GM06990 (cell line): Measurements from ENCODE around the gene SIRT3.
A peak's percentile ranks its signal among the peaks of the same experiment; 100 is the strongest.

Experiments used
- DNase-seq: peaks from one replicate; pipeline ENCODE4 v3.0.0-alpha.2; 2011; ENCODE audit not compliant: insufficient read length; ENCODE audit errors: extremely low read depth
- H3K27me3 ChIP-seq: replicated peaks from 2 replicates; pipeline ENCODE4 v1.6.0; 2011; ENCODE audit warnings: low read length; ENCODE audit not compliant: control insufficient read depth, insufficient read depth
- H3K36me3 ChIP-seq: 2 replicates; pipeline ENCODE4 v1.5.1; 2011; ENCODE audit warnings: low read length; ENCODE audit not compliant: control insufficient read depth, insufficient read depth
- H3K4me3 ChIP-seq: replicated peaks from 2 replicates; pipeline ENCODE4 v1.5.1; 2011; ENCODE audit warnings: low read depth, mild to moderate bottlenecking, control low read depth, low read length
- TF ChIP-seq, protein P1 (sequence below): IDR thresholded peaks from 2 replicates; pipeline ENCODE4 v1.5.1; 2011; ENCODE audit warnings: low read length, control low read depth, mild to moderate bottlenecking, inconsistent platforms; ENCODE audit not compliant: insufficient read depth, poor library complexity, severe bottlenecking

SIRT3 gene

DNA sequence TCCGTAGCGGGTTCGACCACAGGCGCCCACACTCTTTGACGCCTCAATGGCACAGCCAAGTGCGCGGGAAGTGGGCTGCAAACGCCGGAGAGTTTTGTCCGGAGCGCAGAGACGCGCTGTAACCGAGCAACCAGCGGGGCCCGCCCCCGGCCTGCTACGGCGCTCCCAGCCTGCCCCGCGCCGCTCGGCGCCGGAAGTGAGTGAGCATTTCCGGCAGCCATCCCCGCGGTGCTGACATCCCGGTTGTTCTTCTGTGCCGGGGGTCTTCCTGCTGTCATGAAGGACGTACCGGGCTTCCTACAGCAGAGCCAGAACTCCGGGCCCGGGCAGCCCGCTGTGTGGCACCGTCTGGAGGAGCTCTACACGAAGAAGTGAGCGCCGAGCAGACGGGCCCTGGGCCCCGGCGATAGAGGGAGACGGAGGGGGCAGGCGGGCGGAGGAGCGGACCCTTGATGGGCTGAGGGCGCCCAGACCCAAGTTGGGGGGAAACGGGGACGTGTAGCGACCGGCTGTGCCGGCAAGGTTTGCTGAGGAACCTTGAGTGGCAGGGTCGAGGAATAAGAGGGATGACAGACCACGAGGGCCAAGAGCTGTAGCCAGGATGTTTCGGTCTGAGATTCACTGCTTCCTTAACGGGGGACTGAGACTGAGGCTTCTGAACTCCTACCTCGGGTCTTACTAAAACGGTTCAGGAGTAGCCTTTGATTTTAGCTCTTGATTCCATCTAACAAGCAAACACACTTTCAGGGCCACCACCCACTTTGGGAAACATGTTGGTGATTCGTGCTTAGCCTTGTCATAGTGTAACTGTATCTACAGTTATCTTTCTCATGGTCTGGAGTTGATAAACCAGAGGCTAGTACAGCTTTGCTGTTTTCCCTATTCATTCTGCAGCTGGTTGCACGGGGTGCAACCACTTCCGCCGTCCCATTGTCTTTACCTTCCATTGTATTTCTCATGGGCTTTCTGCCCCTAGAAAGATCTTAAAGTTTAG lies 929 bp upstream of the SIRT3 start, which contains the start of gene PSMD13:
Gene PSMD13, plus strand, starts transcription at position 203 of the 994 bp plus-strand sequence. Its CDS starts 74 bp downstream, at position 277.
- peak; percentile 89 for DNase-seq
- TF ChIP-seq, protein P1, sequence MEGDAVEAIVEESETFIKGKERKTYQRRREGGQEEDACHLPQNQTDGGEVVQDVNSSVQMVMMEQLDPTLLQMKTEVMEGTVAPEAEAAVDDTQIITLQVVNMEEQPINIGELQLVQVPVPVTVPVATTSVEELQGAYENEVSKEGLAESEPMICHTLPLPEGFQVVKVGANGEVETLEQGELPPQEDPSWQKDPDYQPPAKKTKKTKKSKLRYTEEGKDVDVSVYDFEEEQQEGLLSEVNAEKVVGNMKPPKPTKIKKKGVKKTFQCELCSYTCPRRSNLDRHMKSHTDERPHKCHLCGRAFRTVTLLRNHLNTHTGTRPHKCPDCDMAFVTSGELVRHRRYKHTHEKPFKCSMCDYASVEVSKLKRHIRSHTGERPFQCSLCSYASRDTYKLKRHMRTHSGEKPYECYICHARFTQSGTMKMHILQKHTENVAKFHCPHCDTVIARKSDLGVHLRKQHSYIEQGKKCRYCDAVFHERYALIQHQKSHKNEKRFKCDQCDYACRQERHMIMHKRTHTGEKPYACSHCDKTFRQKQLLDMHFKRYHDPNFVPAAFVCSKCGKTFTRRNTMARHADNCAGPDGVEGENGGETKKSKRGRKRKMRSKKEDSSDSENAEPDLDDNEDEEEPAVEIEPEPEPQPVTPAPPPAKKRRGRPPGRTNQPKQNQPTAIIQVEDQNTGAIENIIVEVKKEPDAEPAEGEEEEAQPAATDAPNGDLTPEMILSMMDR, result no peak
- Histone ChIP-seq H3K27me3 (no peaks in the 10 kb centered on the region), H3K4me3 (peak within 1 kb of the TSS; percentile 84), H3K36me3 (no peaks in the 10 kb centered on the region)

DNA sequence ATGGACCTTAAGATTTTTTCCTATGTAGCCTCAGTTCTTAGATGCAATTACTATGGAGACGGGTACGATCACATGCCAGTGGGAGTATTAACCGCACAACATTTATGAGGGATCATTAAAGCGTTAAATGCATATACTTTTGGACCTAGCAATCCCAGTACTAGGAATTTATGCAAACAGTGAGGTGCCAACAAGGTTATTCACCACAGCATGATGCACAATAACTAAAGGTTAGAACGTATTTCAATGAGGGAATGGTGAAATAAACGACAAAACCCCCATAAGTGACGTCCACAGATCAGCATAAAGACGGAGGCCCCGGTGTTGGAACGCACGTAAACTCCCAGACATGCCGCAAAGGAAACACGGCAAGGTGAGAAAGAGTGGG lies 539 bp downstream of the SIRT3 start:
- Histone ChIP-seq H3K36me3 (no peaks in the 10 kb centered on the region), H3K27me3 (no peaks in the 10 kb centered on the region), H3K4me3 (peak overlapping the region; percentile 84)
- DNase-seq, result no peak
- TF ChIP-seq, protein P1, result no peak

DNA sequence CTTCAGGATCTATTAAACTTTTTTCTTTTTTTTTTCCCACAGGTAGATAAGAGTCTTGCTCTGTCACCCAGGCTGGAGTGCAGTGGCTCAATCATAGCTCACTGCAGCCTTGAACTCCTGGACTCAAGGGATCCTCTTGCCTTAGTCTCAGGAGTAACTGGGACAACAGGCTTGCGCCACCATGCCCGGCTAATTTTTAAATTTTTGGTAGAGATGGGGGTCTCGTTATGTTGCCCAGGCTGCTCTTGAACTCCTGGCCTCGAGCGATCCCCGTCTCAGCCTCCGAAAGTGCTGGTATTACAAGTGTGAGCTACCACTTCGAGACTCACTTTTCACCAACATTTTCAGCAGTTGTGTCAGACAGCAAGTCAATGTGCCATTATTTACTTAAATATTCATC lies 962 bp downstream of the SIRT3 start:
- H3K4me3 ChIP-seq, result peak overlapping the region; percentile 84
- TF ChIP-seq, protein P1, result no peak
- DNase-seq, result no peak
- no peaks in the 10 kb centered on the region for H3K36me3 ChIP-seq
- H3K27me3 ChIP-seq, result no peaks in the 10 kb centered on the region

DNA sequence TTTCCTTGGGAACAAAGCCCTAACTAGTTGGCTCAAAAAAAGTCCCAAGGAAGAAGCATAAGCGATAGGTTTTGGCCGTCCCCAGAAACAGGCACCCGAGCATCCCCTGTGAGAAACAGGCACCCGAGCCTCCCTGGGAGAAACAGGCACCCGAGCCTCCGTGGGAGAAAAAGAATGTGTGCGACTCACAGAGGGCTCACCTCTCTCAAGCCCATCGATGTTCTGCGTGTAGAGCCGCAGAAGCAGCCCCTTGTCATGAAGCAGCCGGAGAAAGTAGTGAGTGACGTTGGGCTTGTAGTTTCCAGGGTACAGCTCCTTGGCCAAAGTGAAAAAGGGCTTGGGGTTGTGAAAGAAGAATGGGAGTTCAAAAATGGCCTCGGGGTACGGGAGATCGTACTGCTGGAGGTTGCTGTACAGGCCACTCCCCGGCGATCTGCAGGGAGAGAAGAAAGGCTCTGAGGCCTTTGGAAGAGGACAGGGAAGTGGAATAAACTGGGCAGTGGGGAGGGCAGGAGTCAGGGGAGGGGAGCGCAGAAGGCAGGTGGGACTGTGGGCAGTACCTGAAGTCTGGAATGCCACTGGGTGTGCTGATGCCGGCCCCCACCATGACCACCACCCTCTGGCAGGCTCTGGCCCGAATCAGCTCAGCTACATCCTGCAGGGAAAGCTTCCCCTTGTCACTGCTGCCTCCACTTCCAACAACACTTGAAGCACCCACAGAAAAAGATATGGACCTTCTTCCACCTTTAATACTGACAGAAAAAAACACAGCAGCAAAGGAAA lies 3.2 kb downstream of the SIRT3 start:
- 0 out of 2 replicates have a peak, but pooled peaks cover 2% of the 10 kb centered on the region for H3K36me3 ChIP-seq
- DNase-seq, result no peak
- no peak overlapping the region for H3K4me3 ChIP-seq
- no peaks in the 10 kb centered on the region for H3K27me3 ChIP-seq
- TF ChIP-seq, protein P1, result no peak

DNA sequence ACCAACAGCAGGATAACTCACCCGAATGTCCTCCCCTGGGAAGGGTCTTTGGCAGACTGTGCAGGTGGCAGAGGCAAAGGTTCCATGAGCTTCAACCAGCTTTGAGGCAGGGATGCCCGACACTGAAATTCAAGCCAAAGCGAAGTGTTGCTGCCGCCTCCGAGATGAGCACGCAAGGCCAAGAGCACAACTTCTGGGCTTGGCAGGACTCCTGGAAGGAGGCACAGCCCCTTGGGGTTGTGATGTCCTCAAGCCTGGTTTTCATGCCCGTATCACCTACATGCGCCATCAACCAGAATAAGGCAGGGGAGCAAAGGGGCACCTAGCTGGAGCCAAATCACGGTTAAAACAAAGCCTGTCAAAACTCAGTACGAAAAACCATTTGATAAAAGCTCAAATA lies 5.7 kb downstream of the SIRT3 start:
- no peak overlapping the region for H3K4me3 ChIP-seq
- no peaks in the 10 kb centered on the region for H3K27me3 ChIP-seq
- 0 out of 2 replicates have a peak, but pooled peaks cover 2% of the 10 kb centered on the region for H3K36me3 ChIP-seq
- TF ChIP-seq, protein P1, result no peak
- DNase-seq, result no peak
